GM19239 (cell line): ENCODE results near the gene SCARF2.
"Not testable (repeated sequence)": the region's sequence is repeated elsewhere in the genome, so short reads cannot be mapped to it uniquely, and the experiment has no call there.

Source experiments
- DNase-seq: peaks from one replicate; pipeline ENCODE4 v3.0.0; 2011; ENCODE audit warnings: low spot score; ENCODE audit not compliant: insufficient read length
- FAIRE-seq: peaks from 2 replicates; lab custom pipeline; 2011; peaks lifted over from hg19 to GRCh38; lab: Jason Lieb, UNC

Gene SCARF2

DNA sequence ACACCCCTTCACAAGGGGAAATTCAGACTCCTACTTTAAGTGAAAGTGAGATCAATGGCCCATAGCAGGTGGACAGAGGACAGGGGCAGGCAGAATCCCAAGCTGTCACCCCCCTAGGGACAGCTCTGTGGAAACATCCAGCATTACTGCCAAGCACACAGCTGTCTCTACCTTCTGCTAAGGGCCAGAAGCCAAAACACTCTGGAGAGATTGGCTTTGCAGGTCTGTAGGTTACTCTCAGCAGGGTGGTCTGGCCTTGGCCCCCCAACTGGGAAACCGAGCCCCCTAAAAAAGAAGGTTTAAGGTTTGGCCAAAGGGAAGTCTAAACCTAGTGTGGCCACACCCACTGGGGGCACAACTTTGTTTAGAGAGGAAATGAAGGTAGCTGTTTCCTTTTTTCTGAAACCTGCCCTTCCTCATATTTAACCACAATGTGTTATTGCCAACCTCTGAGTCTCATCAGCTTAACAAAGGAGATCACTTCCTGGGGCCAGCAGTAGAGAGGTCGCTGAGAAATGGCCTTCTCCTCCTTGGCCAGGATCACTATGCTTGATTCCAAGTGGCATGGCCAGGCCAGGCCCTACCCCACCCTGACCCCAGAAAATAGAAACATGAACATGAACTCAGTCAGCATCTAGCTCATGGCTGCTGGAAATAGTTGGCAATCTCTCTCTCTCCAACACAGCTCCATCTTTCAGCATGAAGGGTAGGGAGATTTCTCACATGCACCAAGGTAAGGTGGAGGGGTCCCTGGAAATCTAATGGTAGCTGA lies 25.9 kb upstream of the SCARF2 start:
- DNase-seq (no peak), FAIRE-seq (peak; percentile 94)

DNA sequence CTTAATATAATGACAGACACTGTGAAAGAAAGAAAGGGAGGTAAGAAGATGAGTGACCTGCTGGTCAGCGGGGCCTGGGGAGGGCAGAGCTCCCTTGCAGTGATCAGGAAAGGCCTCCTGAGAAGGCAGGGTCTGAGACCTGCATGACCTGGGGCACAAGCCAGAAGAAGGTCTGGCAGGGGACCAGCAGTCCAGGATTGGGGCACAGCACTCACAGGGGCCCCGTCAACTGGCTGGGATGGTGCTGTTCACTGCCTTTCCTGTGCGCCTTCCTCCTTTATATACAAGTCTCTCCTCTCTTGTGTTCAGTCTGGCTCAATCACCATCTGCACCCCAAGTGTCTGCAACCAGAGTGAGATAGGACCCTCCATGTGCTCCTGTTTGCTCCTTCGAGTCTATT lies 22.2 kb upstream of the SCARF2 start:
- FAIRE-seq, result no peak
- no peak for DNase-seq

DNA sequence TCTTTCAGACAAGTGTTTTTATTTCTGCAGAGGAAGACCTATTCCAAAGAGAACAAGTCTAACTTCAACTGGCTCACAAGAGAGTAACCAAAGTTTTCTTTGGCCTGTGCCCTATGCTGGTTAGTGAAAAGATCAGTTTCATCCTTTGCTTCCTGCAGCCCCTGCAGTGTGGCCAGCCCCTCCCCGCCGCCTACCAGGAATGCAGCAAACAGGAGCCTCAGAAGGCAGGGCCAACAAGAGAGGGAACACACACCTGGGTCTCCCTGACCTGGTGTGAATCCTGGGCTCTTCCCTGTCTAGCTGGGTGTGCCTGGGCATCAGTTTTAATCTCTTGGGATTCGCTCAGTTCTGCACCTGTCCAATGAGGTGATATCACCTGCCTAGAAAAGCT lies 21.5 kb upstream of the SCARF2 start:
- DNase-seq, result no peak
- no peak for FAIRE-seq

GRCh38 chr22:20458530-20459151 lies 21.0 kb upstream of the SCARF2 start:
- FAIRE-seq (no peak), DNase-seq (no peak)

DNA sequence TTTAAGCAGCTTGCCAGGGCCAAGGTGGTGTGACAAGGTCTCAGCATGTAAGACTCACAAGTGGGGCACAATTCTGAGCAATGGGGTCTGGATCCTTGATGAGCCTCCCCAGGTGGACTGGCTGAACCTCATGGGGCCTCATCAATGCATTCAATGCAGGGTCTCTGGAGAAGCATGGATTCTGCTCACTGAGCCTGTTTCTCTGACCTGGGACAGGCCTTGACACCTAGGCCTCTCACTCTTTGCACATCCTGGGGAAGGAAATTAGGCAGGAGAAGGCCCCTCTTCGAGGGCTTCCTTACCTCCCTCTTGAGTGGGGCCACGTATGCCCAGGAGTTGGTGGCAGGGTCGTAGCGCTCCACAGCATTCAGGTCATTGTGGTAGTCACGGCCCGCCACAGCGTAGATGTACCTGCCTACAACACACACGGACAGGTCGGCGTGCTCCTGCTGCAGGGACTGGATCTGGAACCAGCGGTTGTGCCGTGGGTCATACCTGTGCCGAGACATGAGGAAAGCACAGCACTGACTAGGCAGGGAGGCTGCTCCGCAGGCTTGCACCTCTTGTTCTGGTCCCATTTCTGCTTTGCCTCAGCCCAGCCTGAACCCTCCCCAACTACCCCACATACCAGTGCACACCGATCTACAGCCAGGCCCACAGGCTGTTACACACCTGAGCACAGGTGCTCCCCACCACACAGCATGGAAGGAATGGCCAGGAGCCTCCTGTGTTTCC lies 20.0 kb upstream of the SCARF2 start:
- FAIRE-seq, result no peak
- DNase-seq, result no peak

GRCh38 chr22:20456722-20457076 lies 19.1 kb upstream of the SCARF2 start:
- no peak for FAIRE-seq
- DNase-seq, result no peak

GRCh38 chr22:20456064-20456721 lies 18.6 kb upstream of the SCARF2 start:
- DNase-seq (peak; percentile 85), FAIRE-seq (peak; percentile 76)

- DNase-seq, result no peak
- FAIRE-seq, result peak; percentile 54
Observed at GRCh38 chr22:20455709-20456063, 18.1 kb upstream of the SCARF2 start.

DNA sequence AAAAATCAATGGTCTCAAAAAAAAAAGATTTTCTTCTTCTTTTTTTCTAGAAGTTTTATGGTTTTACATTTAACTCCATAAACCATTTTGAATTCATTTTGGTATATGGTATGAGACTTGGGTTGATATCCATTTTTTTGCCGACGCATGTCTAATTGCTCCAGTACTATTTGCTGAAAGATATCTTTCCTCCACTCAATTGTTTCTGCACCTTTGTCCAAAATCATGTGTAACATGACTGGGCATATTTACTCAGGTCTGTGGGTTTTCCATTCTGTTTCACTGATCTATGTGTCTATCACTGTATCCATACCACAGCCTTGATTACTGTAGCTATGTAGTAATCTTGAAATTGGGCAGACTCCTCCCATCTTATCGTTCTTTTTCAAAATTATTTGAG lies 15.6 kb upstream of the SCARF2 start:
- FAIRE-seq, result no peak
- no peak for DNase-seq

DNA sequence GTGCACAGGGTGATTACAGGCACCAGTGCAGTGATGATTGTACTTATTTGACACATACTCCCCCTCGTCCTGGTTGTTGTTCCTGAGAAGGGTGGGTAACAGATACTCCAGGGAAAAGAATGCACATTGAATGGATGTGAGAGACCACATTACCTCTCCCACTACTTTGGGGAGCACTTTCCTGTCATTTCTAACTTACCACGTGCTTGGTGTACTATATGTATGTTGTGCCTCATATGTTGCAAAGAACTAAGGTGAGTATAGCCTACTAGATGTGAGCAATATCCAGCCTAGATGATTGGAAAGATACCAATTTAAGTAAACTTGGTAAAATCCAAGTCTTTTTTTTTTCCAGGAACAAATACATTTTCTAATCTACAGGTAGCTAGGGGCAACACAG lies 14.3 kb upstream of the SCARF2 start:
- DNase-seq (no peak), FAIRE-seq (no peak)

- not testable (repeated sequence) for FAIRE-seq, DNase-seq
Observed at GRCh38 chr22:20451129-20451778, 13.6 kb upstream of the SCARF2 start.

- FAIRE-seq (no peak), DNase-seq (no peak)
Observed at GRCh38 chr22:20450551-20450906, 12.9 kb upstream of the SCARF2 start.

GRCh38 chr22:20449819-20450550 lies 12.4 kb upstream of the SCARF2 start:
- DNase-seq, result no peak
- peak; percentile 53 for FAIRE-seq

- DNase-seq (no peak), FAIRE-seq (no peak)
Observed at GRCh38 chr22:20448630-20449029, 11.0 kb upstream of the SCARF2 start.

GRCh38 chr22:20446383-20446970 lies 8.9 kb upstream of the SCARF2 start:
- FAIRE-seq (no peak), DNase-seq (no peak)

DNA sequence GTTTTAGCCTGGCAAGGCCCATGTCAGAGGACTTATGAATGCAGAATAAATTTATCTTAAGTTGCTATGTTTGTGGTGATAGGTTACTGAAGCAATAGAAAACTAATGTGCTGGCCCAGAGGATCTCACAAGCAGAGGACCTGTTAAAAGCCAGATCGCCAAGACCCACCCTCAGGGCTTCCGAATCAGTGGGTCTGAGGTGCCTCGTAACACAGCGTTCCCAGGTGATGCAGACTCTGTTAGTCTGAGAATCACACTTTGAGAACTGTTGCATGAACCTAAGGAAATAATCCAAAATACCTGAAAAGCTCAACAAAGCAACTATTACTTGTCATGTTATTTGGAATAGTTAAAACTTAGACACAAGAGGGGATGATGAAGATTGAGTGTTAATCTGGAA lies 6.7 kb upstream of the SCARF2 start:
- FAIRE-seq, result no peak

GRCh38 chr22:20442485-20443284 lies 5.1 kb upstream of the SCARF2 start:
- FAIRE-seq (peak; percentile 23), DNase-seq (no peak)

More for the DNA sequence above, 6.7 kb upstream of the SCARF2 start:
- DNase-seq, result no peak

DNA sequence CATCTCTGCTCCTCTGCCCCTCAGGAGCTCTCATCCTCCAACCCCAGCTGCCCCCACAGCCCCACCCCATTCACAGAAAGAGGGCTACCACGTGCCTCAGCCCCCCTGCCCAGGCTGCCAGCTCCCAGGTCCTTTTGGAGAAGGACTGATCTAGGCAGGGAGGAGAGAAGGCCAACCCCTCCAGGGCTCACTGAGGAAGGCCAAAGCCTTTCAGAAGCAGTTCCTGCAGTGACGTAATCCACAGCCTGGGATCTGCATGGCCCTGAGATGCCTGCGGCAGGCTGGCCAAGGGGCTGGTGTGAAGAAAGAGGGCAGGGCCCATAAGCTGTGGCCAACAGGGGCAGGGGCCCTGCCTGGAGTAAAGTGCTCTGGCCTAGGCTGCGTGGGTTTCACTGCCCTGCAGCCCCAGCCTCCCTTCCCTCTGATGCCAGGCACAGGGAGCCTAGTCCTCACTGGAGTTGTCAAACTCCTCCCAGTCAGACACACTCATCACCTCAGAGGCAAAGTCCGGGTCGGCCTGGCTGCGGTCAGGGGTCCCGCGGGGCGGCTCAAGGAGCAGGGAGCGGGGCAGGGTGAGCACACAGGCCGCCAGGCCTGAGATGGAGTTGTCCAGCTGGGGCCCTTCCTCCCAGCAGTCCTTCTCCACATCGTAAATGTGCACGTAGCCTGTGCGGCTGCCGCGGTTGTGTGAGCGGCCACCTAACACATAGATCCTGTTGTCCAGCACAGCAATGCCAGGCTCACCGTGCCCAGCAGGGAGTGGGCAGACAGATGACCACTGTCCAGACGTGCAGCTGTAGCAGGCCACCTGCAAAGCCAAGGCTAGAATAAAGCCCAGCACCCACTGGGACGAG lies 4.2 kb upstream of the SCARF2 start:
- FAIRE-seq (no peak), DNase-seq (no peak)
